IPS-15b (cell line): Measurements from ENCODE around the gene C11orf24.
"Not testable (repeated sequence)": the region's sequence is repeated elsewhere in the genome, so short reads cannot be mapped to it uniquely, and the experiment has no call there.

Experiments used
- H3K27me3 ChIP-seq: one replicate; pipeline ENCODE4 v1.6.1; 2013; ENCODE audit warnings: low read length; ENCODE audit not compliant: control insufficient read depth, insufficient read depth
- H3K36me3 ChIP-seq: one replicate; pipeline ENCODE4 v1.6.1; 2013; ENCODE audit warnings: low read length; ENCODE audit not compliant: control insufficient read depth, insufficient read depth
- H3K4me1 ChIP-seq: one replicate; pipeline ENCODE4 v1.6.1; 2013; ENCODE audit warnings: mild to moderate bottlenecking, low read length; ENCODE audit not compliant: control insufficient read depth, insufficient read depth
- H3K4me3 ChIP-seq: one replicate; pipeline ENCODE4 v1.5.1; 2013; ENCODE audit warnings: low read depth, low read length
- H3K9ac ChIP-seq: one replicate; pipeline ENCODE4 v1.6.1; 2013; ENCODE audit warnings: low read depth, mild to moderate bottlenecking, low read length
- H3K9me3 ChIP-seq: one replicate; pipeline ENCODE4 v1.6.1; 2013; ENCODE audit warnings: mild to moderate bottlenecking, low read length; ENCODE audit not compliant: control insufficient read depth, insufficient read depth

Gene C11orf24

DNA sequence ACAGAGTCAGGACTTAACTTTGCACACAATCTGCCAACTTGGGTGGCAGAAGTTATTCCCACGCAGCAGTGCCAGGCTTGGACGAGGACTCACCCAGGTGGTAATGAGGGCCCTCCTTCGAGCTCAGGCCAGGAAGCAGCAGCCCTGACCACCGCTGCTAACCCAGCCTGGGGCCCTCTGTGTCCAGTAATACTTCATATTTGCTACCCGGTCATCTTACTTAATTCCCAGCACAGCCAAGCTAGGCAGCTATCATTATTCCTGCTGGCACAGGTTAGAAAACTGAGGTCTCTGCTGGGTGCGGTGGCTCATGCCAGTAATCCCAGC is 25.2 kb upstream of the C11orf24 start:
- H3K4me1 ChIP-seq: no peaks in the 10 kb centered on the region
- H3K4me3 ChIP-seq: no peak overlapping the region
- no peaks in the 10 kb centered on the region for H3K36me3 ChIP-seq
- H3K9ac ChIP-seq: no peak overlapping the region
- no peaks in the 10 kb centered on the region for H3K27me3 ChIP-seq
- no peaks in the 10 kb centered on the region for H3K9me3 ChIP-seq

DNA sequence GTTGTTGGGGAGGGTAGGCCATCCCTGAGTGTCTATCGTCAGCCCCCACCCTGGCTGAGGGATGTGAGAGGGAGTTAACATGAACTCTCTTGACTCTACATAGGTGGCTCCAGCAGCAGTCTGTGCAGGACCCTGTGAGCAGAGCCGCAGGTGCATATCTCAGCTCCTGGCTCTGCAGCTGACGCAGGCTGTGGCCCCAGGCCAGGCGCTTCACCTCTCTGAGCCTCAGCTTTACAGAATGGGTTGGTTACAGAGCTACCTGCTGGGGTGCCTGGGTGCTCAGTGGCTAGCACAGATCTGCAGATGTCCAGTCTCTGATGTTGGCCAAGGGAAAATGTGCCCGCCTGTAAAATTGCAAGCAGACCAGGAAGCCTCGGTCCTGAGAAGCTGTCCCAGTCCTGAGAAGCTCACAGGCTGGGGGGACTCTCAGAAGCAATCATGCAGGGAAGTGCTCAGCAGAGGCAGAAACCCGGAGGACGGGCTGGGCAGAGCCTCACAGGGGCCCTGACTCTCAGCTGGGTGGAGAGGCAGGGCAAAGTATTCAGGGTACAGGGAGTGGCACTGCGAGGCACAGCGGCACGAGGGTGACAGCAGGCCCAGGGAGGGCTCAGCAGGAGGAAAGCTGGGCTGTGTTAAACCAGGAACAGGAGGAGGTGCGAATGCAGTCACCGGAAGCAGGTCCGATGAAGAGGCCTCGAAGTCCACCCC is 24.7 kb upstream of the C11orf24 start:
- H3K36me3 ChIP-seq: no peaks in the 10 kb centered on the region
- no peaks in the 10 kb centered on the region for H3K9me3 ChIP-seq
- H3K4me1 ChIP-seq: no peaks in the 10 kb centered on the region
- H3K27me3 ChIP-seq: no peaks in the 10 kb centered on the region
- H3K9ac ChIP-seq: no peak overlapping the region
- no peak overlapping the region for H3K4me3 ChIP-seq

GRCh38 chr11:68295940-68296339 is 24.2 kb upstream of the C11orf24 start:
- Histone ChIP-seq H3K9me3 (no peaks in the 10 kb centered on the region), H3K4me3 (no peak overlapping the region), H3K9ac (no peak overlapping the region), H3K4me1 (no peaks in the 10 kb centered on the region), H3K36me3 (no peaks in the 10 kb centered on the region), H3K27me3 (no peaks in the 10 kb centered on the region)

DNA sequence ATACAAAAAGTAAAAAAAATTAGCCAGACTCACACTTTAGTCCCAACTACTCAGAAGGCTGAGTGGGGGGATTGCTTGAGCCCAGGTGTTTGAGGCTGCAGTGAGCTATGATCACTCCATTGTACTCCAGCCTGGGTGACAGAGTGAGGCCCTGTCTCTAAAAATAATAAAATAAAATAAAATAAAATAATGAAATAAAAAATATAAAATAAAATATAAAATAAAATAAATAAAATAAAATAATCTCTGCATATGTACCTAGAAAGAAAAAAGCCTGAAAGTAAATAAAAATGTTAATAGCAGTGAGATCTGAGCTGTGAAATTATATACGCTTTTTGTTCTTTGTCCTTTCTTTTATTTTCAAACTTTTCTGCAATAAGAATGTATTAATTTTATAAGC is 23.5 kb upstream of the C11orf24 start:
- H3K4me3 ChIP-seq: no peak overlapping the region
- no peaks in the 10 kb centered on the region for H3K4me1 ChIP-seq
- H3K27me3 ChIP-seq: no peaks in the 10 kb centered on the region
- H3K9me3 ChIP-seq: no peaks in the 10 kb centered on the region
- H3K36me3 ChIP-seq: no peaks in the 10 kb centered on the region
- no peak overlapping the region for H3K9ac ChIP-seq

- H3K4me3 ChIP-seq: no peak overlapping the region
- H3K36me3 ChIP-seq: no peaks in the 10 kb centered on the region
- H3K9me3 ChIP-seq: no peaks in the 10 kb centered on the region
- no peak overlapping the region for H3K9ac ChIP-seq
- H3K27me3 ChIP-seq: no peaks in the 10 kb centered on the region
- no peaks in the 10 kb centered on the region for H3K4me1 ChIP-seq
Observed at GRCh38 chr11:68293708-68294107, 21.9 kb upstream of the C11orf24 start.

- H3K4me1 ChIP-seq: no peaks in the 10 kb centered on the region
- no peaks in the 10 kb centered on the region for H3K27me3 ChIP-seq
Observed at GRCh38 chr11:68289456-68289855, 17.7 kb upstream of the C11orf24 start.

DNA sequence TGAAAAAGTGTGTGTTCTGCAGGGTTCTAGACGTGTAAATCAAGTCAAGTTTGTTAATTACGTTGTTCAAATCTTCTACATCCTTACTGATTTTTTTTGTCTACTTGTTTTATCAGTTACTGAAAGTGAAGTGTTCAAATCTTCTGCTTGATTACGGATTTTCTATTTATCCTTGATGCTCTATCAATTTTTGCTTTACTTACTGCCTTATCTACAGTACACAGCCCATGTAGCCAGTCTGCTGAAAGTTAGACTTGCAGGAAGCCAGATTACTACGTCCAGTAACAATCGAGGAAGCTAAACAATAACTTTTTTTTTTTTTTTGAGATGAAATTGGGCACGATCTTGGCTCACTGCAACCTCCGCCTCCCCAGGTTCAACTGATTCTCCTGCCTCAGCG is 15.6 kb upstream of the C11orf24 start:
- Histone ChIP-seq H3K36me3 (no peaks in the 10 kb centered on the region), H3K4me3 (no peak overlapping the region), H3K27me3 (no peaks in the 10 kb centered on the region), H3K9ac (no peak overlapping the region), H3K4me1 (no peaks in the 10 kb centered on the region), H3K9me3 (peaks cover 3% of the 10 kb centered on the region)

More at GRCh38 chr11:68289456-68289855, 17.7 kb upstream of the C11orf24 start:
- Histone ChIP-seq H3K4me3 (no peak overlapping the region), H3K9ac (no peak overlapping the region), H3K36me3 (no peaks in the 10 kb centered on the region), H3K9me3 (peaks cover 3% of the 10 kb centered on the region)

DNA sequence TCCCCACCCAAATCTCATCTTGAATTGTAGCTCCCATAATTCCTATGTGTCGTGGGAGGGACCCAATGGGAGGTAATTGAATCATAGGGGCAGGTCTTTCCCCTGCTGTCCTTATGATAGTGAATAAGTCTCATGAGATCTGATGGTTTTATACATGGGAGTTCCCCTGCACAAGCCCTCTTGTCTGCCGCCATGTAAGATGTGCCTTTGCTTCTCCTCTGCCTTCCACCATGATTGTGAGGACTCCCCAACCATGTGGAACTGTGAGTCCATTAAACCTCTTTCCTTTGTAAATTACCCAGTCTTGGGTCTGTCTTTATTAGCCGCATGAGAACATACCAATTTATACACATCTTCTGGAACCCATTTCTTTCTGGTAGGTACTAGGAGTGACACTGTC is 12.8 kb upstream of the C11orf24 start:
- not testable (repeated sequence) for H3K4me1 ChIP-seq, H3K9me3 ChIP-seq, H3K4me3 ChIP-seq, H3K27me3 ChIP-seq, H3K36me3 ChIP-seq, H3K9ac ChIP-seq

DNA sequence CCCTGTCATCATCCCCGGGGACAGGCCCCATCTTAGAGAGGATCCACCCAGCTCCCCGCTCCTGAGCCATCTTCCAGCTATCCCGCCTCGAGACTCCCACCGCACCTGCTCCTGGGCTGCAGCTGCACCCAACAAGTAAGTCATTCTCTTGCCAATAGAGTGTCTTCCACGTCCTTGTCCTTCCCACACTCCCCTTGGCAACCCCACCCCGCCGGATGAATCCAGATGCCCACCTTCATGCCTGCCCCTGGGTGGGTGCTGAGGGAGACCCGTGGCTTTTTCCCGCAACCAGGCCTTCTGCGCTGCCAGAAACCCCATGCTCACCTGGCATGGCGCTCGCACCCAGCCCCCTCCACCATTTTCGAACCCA is 11.1 kb upstream of the C11orf24 start:
- H3K4me1 ChIP-seq: no peaks in the 10 kb centered on the region
- H3K9me3 ChIP-seq: peaks cover 3% of the 10 kb centered on the region
- no peak overlapping the region for H3K9ac ChIP-seq
- H3K27me3 ChIP-seq: no peaks in the 10 kb centered on the region
- no peaks in the 10 kb centered on the region for H3K36me3 ChIP-seq
- H3K4me3 ChIP-seq: no peak overlapping the region

DNA sequence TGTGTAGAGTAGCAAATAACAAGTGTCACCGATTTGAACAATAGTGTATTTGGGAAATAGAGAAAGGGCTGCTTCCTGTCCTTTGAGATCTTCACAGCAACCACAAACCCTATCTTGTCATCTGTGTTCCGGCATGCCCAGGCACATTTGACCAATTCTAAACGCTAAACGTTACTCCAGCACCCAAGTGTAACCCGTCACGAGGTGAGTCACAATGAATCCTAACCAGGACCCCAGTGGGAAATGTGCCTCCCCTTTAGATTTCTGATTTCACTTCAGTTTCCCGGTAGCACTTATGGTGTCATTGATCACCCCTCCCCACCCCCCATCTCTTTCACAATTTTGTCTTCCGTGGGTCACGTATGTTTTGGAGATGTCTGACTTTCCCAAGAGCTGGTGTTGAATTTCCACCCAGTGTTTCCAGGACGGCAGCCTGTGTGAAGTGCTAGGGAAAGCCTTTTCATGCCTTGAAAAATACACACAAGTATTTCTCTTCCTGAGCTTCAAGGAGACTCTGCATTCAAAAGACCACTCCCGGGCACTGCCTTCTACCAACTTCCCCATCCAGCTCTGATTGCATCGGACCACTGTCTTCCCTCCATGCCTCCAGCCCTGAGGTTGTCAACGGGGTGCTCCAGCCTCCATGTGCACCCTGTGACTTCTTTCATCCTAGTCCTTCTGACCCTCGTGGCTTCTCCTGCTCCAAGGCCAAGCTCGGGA is 10.5 kb upstream of the C11orf24 start:
- Histone ChIP-seq H3K9ac (no peak overlapping the region), H3K36me3 (no peaks in the 10 kb centered on the region), H3K4me3 (no peak overlapping the region), H3K27me3 (no peaks in the 10 kb centered on the region), H3K4me1 (no peaks in the 10 kb centered on the region), H3K9me3 (peaks cover 3% of the 10 kb centered on the region)

DNA sequence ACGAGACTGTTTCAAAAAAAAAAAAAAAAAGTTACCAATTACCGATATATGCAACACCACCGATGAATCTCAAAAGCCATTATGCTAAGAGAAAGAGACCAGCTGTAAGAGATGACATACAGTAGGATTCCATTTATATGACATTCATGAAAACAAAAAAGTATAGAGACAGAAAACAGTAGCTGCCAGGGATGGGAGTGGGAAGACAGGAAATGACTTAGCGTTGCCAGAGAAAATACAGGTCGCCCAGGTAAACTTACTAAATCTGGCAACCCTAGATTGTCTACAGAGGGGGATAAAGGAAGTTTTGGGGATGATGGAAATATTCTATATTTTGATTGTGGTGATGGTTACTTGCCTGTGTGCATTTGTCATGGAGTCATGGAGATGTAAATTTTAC is 7.9 kb upstream of the C11orf24 start:
- H3K36me3 ChIP-seq: no peaks in the 10 kb centered on the region
- H3K27me3 ChIP-seq: no peaks in the 10 kb centered on the region
- no peak overlapping the region for H3K4me3 ChIP-seq
- no peaks in the 10 kb centered on the region for H3K4me1 ChIP-seq
- no peak overlapping the region for H3K9ac ChIP-seq
- H3K9me3 ChIP-seq: peaks cover under 1% of the 10 kb centered on the region

GRCh38 chr11:68276861-68277260 is 5.1 kb upstream of the C11orf24 start:
- no peaks in the 10 kb centered on the region for H3K36me3 ChIP-seq
- no peaks in the 10 kb centered on the region for H3K27me3 ChIP-seq
- H3K9ac ChIP-seq: no peak overlapping the region
- no peaks in the 10 kb centered on the region for H3K9me3 ChIP-seq
- H3K4me3 ChIP-seq: no peak overlapping the region
- no peaks in the 10 kb centered on the region for H3K4me1 ChIP-seq
